HepG2 (cell line): ENCODE measurements around the gene TRAPPC3. TPM values are rescaled to one million over a fixed set of nuclear protein-coding genes. Genes with fewer than 3 reads are reported as not detected.

ENCODE experiments used
- AGO1 ChIP-seq: fragments of 200-400 bp; formaldehyde crosslinking; IDR thresholded peaks from 2 replicates; pipeline ENCODE4 v1.6.1; 2017; ENCODE audit warnings: mild to moderate bottlenecking, low read depth, low read length, moderate library complexity; ENCODE audit not compliant: poor library complexity, severe bottlenecking
- ATF7-NPFF ChIP-seq: sonication (generic); formaldehyde crosslinking; IDR thresholded peaks from 2 replicates; pipeline ENCODE4 v1.8.1; 2023; ENCODE audit warnings: mild to moderate bottlenecking, low read depth, missing genetic modification reagents, moderate library complexity
- GFI1 ChIP-seq: sonication (generic); formaldehyde crosslinking; IDR thresholded peaks from 2 replicates; pipeline ENCODE4 v1.5.0; 2020; ENCODE audit warnings: missing genetic modification reagents, mild to moderate bottlenecking, borderline replicate concordance
- HINFP ChIP-seq: sonication (generic); formaldehyde crosslinking; IDR thresholded peaks from 2 replicates; pipeline ENCODE4 v1.4.0; 2020; ENCODE audit warnings: low read depth, mild to moderate bottlenecking, missing genetic modification reagents
- KLF16 ChIP-seq, 2 experiments: sonication (generic) in 1 of 2; formaldehyde crosslinking in 1 of 2; IDR thresholded peaks; 2 replicates each; pipeline versions ENCODE4 v1.6.1 to v1.8.0; 2016 to 2023; ENCODE audit warnings: missing genetic modification reagents in 2 of 2, missing compliant biosample characterization in 1 of 2
- MED8 ChIP-seq: sonication (generic); formaldehyde crosslinking; IDR thresholded peaks from 2 replicates; pipeline ENCODE4 v1.8.1; 2023; ENCODE audit warnings: mild to moderate bottlenecking, missing genetic modification reagents; ENCODE audit not compliant: insufficient replicate concordance
- RFXANK ChIP-seq: IDR thresholded peaks from 2 replicates; pipeline ENCODE4 v1.6.1; 2016
- SKI ChIP-seq: fragments of 450-650 bp; IDR thresholded peaks from one replicate; pipeline ENCODE4 v1.6.1; 2018; ENCODE audit warnings: mild to moderate bottlenecking; ENCODE audit not compliant: partially characterized antibody
- TCF7L2 ChIP-seq: IDR thresholded peaks from 2 replicates; pipeline ENCODE4 v1.6.1; 2011; ENCODE audit warnings: mild to moderate bottlenecking, low read depth, low read length, moderate library complexity
- THAP9 ChIP-seq: sonication (generic); formaldehyde crosslinking; IDR thresholded peaks from 2 replicates; pipeline ENCODE4; 2020; ENCODE audit warnings: missing genetic modification reagents, mild to moderate bottlenecking, borderline replicate concordance
- ZFAT ChIP-seq: sonication (generic); formaldehyde crosslinking; conservative IDR thresholded peaks from 2 replicates; pipeline ENCODE4 v1.8.1; 2023; ENCODE audit warnings: missing genetic modification reagents, inconsistent platforms
- ZNF24 ChIP-seq: fragments of 450-650 bp; IDR thresholded peaks from 2 replicates; pipeline ENCODE4 v1.6.1; 2017; ENCODE audit warnings: antibody characterized with exemption, mild to moderate bottlenecking
- ZNF335 ChIP-seq: sonication (generic); formaldehyde crosslinking; IDR thresholded peaks from 2 replicates; pipeline ENCODE4 v1.4.0; 2020; ENCODE audit warnings: missing genetic modification reagents
- ZNF354B ChIP-seq: sonication (generic); formaldehyde crosslinking; IDR thresholded peaks from 2 replicates; pipeline ENCODE4 v1.8.0; 2022; ENCODE audit warnings: mild to moderate bottlenecking, missing genetic modification reagents
- ZNF496 ChIP-seq: sonication (generic); formaldehyde crosslinking; IDR thresholded peaks from 2 replicates; pipeline ENCODE4 v1.8.1; 2023; ENCODE audit warnings: mild to moderate bottlenecking, moderate library complexity, missing genetic modification reagents; ENCODE audit not compliant: insufficient replicate concordance
- ZNF703 ChIP-seq: sonication (generic); formaldehyde crosslinking; IDR thresholded peaks from 2 replicates; pipeline ENCODE4 v1.5.1; 2020; ENCODE audit warnings: missing genetic modification reagents, mild to moderate bottlenecking, moderate library complexity, borderline replicate concordance
- ZNF781 ChIP-seq: sonication (generic); formaldehyde crosslinking; IDR thresholded peaks from 2 replicates; pipeline ENCODE4 v1.5.1; 2020; ENCODE audit warnings: borderline replicate concordance, mild to moderate bottlenecking, missing genetic modification reagents; ENCODE audit errors: not compliant biosample characterization
- ZSCAN29 ChIP-seq: sonication (generic); formaldehyde crosslinking; conservative IDR thresholded peaks from 2 replicates; pipeline ENCODE4 v1.4.0; 2020; ENCODE audit warnings: mild to moderate bottlenecking, missing genetic modification reagents
- polyA plus RNA-seq, 8 experiments: library from polyadenylated mRNA; depleted of rRNA in 3 of 8; stranded (reverse) in 7 of 8; unstranded in 1 of 8; fragments of >200 nt; fragmentation: Illumina TruSeq in 4 of 8; extraction: Trizol in 4 of 8; gene quantifications; 2 replicates each; pipeline versions ENCODE4 v1.2.1 to v1.2.3, GENCODE V29; 2011 to 2016; ENCODE audit warnings: low read depth in 4 of 8, missing spikeins in 1 of 8, mixed read lengths in 1 of 8; ENCODE audit not compliant: insufficient read depth in 1 of 8
- total RNA-seq, 5 experiments: library from RNA; depleted of rRNA; stranded (reverse); fragments of >200 nt; fragmentation: Illumina TruSeq; extraction: Trizol; gene quantifications; 2 replicates each; pipeline ENCODE4 v1.2.3, GENCODE V29; 2016; ENCODE audit warnings: low read depth in 1 of 5
- TF ChIP-seq, protein P1 (sequence below): sonication (generic); formaldehyde crosslinking; IDR thresholded peaks from 2 replicates; pipeline ENCODE4 v1.9.0; 2022; ENCODE audit warnings: missing genetic modification reagents, mild to moderate bottlenecking, borderline replicate concordance
- TF ChIP-seq, protein P2 (sequence below), 2 experiments: sonication (generic) in 1 of 2; formaldehyde crosslinking in 1 of 2; IDR thresholded peaks; 2 replicates each; pipeline versions ENCODE4 v1.4.0 to v1.6.1; 2018 to 2020; ENCODE audit warnings: missing genetic modification reagents in 2 of 2, borderline replicate concordance in 1 of 2, low read depth in 1 of 2, mild to moderate bottlenecking in 1 of 2, missing biosample characterization in 1 of 2

TRAPPC3 gene
- total and polyA plus RNA-seq, 2 of the 13 experiments (the other 11 are each of a cell fraction or from before 2014, with no cell fraction given), result 53.7 to 62.4 TPM

DNA sequence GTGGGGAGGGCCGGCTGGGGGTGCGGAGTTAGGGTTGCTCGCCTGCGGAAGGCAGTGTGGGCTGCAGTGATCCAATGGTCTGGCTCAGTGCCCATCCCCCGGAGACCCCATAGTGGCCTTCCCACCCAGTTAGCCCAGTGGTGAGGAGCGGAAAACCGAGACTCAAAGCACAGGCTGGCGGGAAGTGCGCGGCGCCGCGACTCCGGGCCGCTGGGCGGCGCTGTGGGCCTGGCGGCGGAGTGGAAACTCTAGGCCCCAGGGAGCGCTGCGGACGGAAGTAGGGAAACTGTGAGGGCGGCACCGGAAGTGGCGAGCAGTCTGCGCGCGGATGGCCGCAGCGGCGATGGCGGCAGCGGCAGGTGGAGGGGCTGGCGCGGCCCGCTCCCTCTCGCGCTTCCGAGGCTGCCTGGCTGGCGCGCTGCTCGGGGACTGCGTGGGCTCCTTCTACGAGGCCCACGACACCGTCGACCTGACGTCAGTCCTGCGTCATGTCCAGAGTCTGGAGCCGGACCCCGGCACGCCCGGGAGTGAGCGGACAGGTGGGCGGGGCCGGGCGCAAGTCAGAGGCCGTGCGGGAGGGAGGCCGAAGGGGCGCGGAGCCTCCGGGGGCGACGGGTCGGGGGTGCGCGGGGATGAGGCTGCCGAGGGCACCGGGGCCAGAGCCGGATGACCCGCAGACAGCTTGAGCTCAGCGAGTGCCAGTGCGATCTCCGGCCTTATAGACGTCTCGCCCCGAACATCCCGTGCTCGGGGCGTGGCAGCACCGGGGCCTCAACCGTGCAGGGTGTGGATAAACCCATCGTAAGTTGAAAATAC is 60.5 kb downstream of the TRAPPC3 start, which contains the start of gene ADPRS (continued):
- TF ChIP-seq ATF7-NPFF (CRISPR knock-in tag), result peak; percentile 91
- 0 out of 2 replicates have a peak, but pooled peaks have one; percentile 82 for TF ChIP-seq ZNF354B (CRISPR knock-in tag)
- no peak for TF ChIP-seq ZNF24
- TF ChIP-seq ZNF496 (CRISPR knock-in tag), result no peak
- TF ChIP-seq TCF7L2, result no peak
- peak; percentile 91 for TF ChIP-seq ZNF703 (CRISPR knock-in tag)
- TF ChIP-seq, protein P1, sequence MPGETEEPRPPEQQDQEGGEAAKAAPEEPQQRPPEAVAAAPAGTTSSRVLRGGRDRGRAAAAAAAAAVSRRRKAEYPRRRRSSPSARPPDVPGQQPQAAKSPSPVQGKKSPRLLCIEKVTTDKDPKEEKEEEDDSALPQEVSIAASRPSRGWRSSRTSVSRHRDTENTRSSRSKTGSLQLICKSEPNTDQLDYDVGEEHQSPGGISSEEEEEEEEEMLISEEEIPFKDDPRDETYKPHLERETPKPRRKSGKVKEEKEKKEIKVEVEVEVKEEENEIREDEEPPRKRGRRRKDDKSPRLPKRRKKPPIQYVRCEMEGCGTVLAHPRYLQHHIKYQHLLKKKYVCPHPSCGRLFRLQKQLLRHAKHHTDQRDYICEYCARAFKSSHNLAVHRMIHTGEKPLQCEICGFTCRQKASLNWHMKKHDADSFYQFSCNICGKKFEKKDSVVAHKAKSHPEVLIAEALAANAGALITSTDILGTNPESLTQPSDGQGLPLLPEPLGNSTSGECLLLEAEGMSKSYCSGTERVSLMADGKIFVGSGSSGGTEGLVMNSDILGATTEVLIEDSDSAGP (CRISPR knock-in tag), result peak; percentile 96
- TF ChIP-seq ZNF335 (CRISPR knock-in tag), result no peak
- TF ChIP-seq ZFAT, result no peak; the same call in 1 of the 2 replicates
- no peak for TF ChIP-seq AGO1
- TF ChIP-seq THAP9 (CRISPR knock-in tag), result peak; percentile 86
- TF ChIP-seq RFXANK (CRISPR knock-in tag), result no peak
- TF ChIP-seq, protein P2, sequence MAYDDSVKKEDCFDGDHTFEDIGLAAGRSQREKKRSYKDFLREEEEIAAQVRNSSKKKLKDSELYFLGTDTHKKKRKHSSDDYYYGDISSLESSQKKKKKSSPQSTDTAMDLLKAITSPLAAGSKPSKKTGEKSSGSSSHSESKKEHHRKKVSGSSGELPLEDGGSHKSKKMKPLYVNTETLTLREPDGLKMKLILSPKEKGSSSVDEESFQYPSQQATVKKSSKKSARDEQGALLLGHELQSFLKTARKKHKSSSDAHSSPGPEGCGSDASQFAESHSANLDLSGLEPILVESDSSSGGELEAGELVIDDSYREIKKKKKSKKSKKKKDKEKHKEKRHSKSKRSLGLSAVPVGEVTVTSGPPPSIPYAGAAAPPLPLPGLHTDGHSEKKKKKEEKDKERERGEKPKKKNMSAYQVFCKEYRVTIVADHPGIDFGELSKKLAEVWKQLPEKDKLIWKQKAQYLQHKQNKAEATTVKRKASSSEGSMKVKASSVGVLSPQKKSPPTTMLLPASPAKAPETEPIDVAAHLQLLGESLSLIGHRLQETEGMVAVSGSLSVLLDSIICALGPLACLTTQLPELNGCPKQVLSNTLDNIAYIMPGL (CRISPR knock-in tag; IDR thresholded peaks at IDR 0.05; ENCODE audit: borderline replicate concordance in 1 of 2, low read depth in 1 of 2), result peak; percentile 96 to 98
- peak; percentile 60 for TF ChIP-seq SKI
- peak; percentile 76 for TF ChIP-seq MED8
- TF ChIP-seq GFI1 (CRISPR knock-in tag), result 0 out of 2 replicates have a peak, but pooled peaks have one; percentile 71
- no peak for TF ChIP-seq ZNF781 (CRISPR knock-in tag)
- TF ChIP-seq HINFP (CRISPR knock-in tag), result 0 out of 2 replicates have a peak, but pooled peaks have one; percentile 12
- no peak; the same call in 1 of the 2 replicates for TF ChIP-seq ZSCAN29 (CRISPR knock-in tag)
- TF ChIP-seq KLF16 (CRISPR knock-in tag; IDR thresholded peaks at IDR 0.05), result peak; percentile 50 to 97; a peak in 3 of 4 replicates
